GM19023 (cell line): ENCODE measurements around the gene SLC25A20.
"Not testable (repeated sequence)": the region's sequence is repeated elsewhere in the genome, so short reads cannot be mapped to it uniquely, and the experiment has no call there.

ENCODE experiments used
- ATAC-seq: cut with Tn5 transposase; IDR thresholded peaks from one replicate; pipeline ENCODE4 v1.9.1; 2021; ENCODE audit warnings: mild to moderate bottlenecking, moderate library complexity; ENCODE audit not compliant: unreplicated experiment

The SLC25A20 gene

DNA sequence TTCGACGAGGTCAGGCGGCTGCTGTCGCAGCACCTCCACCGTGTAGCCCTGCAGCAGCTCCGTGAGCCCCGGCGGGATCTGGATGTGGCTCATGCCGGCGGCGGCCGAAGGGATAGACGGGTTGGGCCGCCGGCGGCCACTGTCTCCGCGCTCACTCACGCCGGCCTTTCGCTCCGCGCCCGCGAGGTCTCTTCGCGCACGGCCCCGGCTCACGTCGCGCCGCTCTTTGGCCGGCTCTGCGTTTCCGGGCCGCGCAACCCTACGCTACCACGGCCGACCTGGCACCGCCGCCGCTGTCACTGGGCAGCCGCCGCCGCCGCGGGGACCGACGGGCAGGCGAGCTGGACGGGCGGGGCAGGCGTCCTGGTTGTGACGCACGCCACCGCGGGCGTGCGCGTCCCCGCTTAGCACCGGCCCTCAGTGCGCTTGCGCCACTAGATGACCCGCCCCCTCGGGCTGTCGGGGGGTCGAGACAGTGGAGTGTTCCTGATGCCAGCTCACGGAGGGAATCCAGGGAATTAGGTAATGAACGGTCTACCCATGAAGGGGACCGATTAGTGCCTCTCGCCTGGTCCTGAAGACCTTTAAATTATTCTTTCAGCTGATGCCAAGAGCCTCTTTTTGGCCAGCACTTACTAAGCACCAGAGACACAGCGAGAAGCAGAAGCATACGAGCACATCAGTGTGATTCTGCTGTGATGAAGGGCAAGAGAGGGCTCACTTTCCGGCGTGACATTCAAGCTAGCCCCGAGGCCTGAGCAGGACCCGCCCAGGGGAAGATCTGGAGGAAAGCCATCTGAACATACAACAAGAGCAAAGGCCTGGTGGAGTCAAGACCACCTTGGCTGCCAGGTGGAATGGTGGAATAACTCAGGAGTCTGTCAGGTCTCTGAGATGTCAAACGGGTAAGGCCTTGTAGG is 50.9 kb downstream of the SLC25A20 start, which contains the start of gene PRKAR2A:
TSS of gene PRKAR2A (minus strand) at position 371 of the 920 bp plus-strand sequence. CDS start at position 93, 278 bp downstream.
- ATAC-seq, result peak; percentile 91

DNA sequence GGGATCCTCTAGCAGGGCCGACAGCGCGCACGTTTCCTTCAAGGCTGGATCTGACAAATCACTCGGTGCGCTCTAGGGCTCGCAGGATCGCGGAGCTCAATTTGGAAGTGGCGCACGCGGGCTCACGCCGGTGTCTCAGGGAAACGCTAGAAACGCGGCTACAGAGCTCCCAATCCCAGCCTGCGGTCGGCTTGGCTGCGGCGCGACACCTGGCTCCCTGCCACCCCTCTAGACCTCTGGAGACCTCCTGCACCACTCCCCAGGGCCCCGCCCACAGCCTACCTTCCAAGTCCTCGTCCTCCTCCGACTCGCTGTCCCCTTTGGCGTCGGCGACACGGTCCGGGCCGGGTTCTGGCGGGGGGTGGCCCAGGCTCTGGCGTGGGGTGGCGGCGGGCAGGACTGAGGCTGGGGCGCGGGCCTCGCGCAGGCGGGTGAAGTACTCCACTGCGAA is 51.6 kb downstream of the SLC25A20 start:
- ATAC-seq, result peak; percentile 32

DNA sequence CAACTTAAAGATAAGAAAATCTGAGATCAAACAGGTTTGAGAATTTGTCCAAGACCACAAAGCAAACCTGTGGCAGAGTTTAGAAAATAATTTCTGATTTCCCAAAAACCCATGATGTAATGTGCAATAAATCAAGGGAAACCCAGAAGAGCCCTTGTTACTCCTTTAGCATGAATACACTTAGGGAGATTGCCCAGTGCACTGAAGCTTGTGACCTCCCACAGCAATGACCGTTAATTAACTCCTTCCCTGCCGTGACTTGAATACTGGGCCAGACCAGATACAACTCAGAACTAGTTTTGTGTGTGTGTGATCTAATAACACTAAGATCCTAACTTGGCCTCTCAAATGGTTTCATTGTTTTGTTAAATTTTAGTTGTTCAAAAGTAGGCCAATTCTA is 53.5 kb downstream of the SLC25A20 start:
- ATAC-seq, result no peak

DNA sequence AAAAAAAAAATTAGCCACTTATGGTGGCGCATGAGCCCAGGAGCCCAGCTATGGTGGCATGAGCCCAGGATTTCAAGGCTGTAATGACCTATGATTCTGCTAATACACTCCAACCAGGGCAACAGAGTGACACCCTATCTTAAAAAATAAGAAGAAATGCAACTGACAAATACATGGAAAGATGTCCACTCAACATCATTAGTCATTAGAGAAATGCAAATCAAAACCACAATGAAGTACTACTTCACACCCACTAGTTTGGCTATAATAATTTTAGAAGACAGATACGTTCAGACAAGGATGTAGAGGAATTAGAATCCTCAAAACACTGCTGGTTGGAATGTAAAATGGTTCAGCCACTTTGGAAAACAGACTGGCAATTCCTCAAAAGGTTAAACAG is 61.5 kb downstream of the SLC25A20 start:
- no peak for ATAC-seq

DNA sequence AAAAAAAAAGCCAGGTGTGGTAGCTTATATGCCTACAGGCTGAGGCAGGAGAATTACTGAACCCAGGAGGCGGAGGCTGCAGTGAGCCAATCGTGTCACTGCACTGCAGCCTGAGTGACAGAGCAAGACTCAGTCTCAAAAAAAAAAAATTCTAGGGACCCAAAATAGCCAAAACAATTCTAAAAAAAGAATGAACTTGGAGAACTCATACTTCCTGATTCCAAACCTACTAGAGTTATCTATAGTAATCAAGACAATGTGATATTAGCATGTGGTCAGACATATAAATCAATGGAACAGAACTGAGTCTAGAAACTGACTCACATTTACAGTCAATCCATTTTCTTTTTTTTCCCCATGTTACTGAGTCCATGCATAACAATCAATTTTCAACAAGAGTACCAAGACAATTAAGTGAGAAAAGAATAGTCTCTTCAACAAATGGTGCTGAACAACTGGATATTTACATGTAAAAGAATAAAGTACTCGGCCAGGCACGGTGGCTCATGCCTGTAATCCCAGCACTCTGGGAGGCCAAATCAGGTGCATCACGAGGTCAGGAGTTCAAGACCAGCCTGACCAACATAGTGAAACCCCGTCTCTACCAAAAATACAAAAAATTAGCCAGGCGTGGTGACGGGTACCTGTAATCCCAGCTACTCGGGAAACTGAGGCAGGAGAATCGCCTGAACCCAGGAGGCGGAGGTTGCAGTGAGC is 62.9 kb downstream of the SLC25A20 start:
- ATAC-seq, result no peak

DNA sequence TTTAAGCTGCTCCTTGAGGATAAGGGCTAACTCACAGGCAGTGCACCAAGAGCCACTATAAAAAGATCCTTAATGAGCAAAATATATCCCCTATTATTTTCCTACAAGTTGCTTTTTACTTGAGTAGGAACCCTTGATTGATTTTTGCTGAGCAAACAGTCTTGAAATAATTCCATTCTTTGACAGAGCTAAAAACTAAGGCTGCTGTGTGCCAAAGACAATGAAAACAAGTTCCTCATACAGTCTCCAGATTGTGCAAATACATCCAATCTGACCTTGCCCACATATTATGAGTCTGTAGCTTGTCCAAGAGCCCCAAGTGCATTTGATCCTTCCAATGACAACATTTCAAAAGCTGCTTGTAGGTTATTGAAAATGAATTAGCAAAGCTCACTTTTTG is 66.0 kb downstream of the SLC25A20 start:
- no peak for ATAC-seq

DNA sequence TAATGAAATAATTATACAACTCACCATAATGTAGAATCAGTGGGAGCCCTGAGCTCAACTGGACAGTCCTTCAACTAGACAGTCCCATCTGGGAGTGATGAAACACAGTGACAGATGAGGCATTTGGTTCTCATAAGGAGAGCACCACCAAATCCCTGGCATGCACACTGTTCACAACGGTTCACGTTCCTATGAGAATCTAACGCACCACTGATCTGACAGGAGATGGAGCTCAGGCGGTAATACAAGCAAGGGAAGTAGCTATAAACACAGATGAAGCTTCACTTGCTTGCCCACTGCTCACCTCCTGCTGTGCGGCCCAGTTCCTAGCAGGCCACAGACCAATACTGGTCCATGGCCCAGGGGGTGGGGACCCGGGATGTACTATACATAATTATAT is 68.0 kb downstream of the SLC25A20 start:
- no peak for ATAC-seq

DNA sequence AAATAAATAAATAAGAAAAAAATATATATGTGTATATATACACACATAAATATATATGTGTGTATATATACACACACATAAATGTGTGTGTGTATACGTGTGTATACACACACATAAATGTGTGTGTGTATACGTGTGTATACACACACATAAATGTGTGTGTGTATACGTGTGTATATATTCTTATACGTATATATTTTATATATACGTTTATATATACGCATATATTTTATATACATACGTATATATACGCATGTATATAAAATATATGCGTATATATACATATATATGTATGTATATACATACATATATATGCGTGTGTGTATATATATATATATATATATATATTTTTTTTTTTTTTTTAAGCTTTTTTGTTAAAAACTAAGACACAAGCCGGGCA is 69.2 kb downstream of the SLC25A20 start:
- not testable (repeated sequence) for ATAC-seq

DNA sequence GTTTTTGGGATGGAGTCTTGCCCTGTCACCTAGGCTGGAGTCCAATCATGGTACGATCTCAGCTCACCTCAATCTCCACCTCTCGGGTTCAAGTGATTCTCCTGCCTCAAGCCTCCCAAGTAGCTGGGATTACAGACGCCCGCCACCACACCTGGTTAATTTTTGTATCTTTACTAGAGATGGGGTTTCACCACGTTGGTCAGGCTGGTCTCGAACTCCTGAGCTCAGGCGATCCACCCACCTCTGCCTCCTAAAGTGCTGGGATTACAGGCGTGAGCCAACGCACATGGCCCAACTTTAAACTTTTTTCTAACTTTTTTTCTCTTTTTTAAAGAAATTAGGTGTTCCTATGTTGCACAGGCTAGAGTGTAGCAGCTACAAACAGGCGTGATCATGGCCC is 70.8 kb downstream of the SLC25A20 start:
- ATAC-seq, result not testable (repeated sequence)

DNA sequence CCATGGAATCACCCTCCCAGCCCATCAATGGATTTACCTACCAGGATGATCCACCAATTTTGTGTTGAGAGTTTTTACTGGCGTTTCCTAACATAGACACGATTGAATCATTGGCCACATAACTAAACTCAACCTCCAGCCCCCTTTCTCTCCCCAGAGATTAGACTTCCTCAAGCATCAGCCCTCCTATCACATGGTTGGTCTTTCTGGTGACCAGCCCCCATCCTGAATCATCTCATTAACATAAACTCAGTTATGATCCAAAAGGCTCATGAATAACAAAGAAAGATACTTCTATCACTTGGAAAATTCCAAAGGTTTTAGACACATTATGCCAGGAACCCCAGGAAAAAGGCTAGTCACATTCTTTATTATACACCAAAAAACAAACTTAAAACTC is 72.2 kb downstream of the SLC25A20 start:
- ATAC-seq, result no peak

DNA sequence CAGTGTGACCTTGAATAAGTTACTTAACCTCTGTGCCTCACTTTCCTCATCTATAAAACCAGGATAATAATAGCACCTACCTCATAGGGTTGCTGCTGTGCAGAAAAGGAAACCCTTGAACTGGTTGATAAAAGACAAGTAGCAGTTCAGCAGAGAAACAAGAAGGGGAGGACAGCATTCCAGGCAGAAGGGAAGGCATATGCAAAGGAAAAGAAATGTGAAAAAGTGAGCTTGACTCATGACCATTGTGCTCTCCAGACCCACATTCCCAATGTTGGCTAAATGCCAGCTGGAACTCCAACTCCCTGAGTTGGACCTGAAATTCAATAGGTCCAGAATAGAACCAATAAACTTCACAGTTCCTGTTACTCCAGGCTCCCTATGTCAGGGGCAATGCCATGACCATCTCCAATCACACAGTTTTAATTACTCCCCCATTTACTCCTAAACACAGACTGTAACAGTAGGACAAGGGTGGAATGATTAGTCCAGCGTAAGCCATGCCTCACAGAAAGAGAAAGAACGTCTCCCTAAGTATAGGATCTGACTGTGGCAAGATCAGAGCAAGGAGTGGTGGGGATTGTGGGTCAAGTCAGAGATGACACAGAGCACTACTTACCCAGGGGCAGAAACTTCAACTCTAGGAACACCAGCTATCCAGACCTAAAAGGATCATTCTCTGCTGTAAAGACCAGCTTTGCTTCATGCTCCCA is 77.9 kb downstream of the SLC25A20 start:
- ATAC-seq, result no peak

DNA sequence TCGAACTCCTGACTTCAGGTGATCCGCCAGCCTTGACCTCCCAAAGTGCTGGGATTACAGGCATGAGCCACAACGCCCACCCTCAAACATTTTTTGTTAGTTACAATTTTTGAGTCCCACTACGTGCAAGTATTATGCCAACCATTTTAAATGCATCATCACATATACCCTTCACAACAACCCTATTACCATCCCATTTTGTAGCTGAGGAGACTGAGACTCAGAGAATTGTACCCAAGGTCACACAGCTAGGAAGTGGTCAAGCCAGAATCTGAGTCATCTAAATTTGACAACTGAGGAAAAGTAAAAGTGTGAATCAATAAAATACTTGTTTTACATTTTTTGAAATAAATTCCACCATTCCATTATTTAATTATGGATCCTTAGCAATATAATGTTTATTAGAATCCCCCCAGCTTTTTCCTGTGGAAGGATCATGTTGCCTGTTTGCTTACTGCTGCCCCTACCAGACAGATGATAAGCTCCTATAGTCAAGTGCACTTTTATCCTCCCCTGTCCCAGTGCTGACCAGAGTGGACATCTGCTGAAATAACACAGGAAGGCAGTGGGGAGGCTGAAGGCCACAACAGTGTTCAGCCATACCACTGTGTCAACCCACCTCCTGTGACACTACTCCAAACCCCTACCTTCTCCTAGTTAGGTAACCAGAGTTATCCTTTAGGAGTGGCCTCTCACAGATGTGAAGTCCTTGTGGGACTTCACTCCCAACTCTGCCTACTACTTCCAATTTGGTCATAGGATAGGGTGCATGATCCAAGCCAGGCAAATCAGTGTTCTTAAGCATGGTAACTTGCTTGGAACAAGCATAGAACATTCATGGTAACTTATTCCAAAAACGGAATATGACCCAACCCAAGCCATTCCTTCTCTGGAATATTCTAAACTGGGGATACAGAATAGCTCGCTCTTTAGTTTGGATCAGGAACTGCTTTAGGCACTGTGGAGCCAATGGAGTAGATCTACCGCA is 79.2 kb downstream of the SLC25A20 start:
- no peak for ATAC-seq

DNA sequence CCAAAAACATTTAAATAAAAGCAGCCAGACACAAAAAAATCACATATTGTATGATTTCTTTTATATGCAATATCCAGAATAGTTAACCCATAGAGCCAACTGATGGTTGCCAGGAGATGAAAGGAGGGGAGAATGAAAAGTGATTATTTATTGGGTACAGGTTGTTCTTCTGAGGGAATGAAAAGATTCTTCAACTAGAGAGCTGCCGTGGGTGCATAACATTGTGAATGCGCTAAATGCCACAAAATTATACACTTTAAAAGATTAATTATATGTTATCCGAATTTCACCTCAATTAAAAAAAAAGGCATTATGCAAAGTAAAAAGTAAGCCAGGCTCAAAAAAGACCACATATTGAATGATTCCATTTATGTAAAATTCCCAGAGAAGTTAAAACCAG is 87.2 kb downstream of the SLC25A20 start:
- ATAC-seq, result no peak
